Peyer's patch (tissue), 4 donors: Measurements from ENCODE around the gene ZFHX3. TPM values are rescaled to one million over a fixed set of nuclear protein-coding genes. Genes with fewer than 3 reads are reported as not detected.

Source experiments
- DNase-seq, 3 donors: peaks; one replicate each; pipeline ENCODE4 v3.0.0-alpha.2; 2017 to 2019
- H3K27ac ChIP-seq, 4 donors: fragments of 200-600 bp; sonication (generic); one replicate each; pipeline ENCODE4 v1.5.1; 2016 to 2019
- H3K27me3 ChIP-seq, 2 donors: fragments of 200-600 bp; sonication (generic); one replicate each; pipeline ENCODE4 v1.5.1; 2019
- H3K36me3 ChIP-seq, 3 donors: fragments of 200-600 bp; sonication (generic); one replicate each; pipeline ENCODE4 v1.5.1; 2016 to 2019
- H3K4me1 ChIP-seq, 4 donors: fragments of 200-600 bp; sonication (generic); one replicate each; pipeline ENCODE4 v1.5.1; 2016 to 2019
- H3K4me3 ChIP-seq, 4 donors: fragments of 200-600 bp; sonication (generic); 1 replicate in 3 of 4; 2 replicates in 1 of 4; pipeline ENCODE4 v1.5.1; 2016 to 2019; ENCODE audit warnings: mild to moderate bottlenecking in 1 of 4
- H3K9me3 ChIP-seq, 4 donors: fragments of 200-600 bp; sonication (generic); one replicate each; pipeline ENCODE4 v1.5.1; 2016 to 2019; ENCODE audit warnings: mild to moderate bottlenecking in 1 of 4
- POLR2A ChIP-seq, 2 donors: fragments of 450-650 bp; IDR thresholded peaks; one replicate each; pipeline ENCODE4 v1.5.1; 2017; ENCODE audit warnings: antibody characterized with exemption in 2 of 2, mild to moderate bottlenecking in 2 of 2, moderate library complexity in 2 of 2
- small RNA-seq, 2 donors: library from RNA; depleted of rRNA; stranded (forward); fragments of <200 nt; gene quantifications; one replicate each; pipeline ENCODE3, GENCODE V24; 2016
- total RNA-seq, 4 donors: library from RNA; depleted of rRNA; stranded (reverse); fragments of >200 nt; gene quantifications; one replicate each; pipeline ENCODE4 v1.1.0, GENCODE V29; 2016
- TF ChIP-seq, protein P1 (sequence below), 6 experiments: fragments of 450-650 bp in 4 of 6; fragments of 200-600 bp in 2 of 6; sonication (generic) in 1 of 6; IDR thresholded peaks; one replicate each; pipeline ENCODE4 v1.5.1; 2017 to 2019; ENCODE audit warnings: antibody characterized with exemption in 6 of 6, mild to moderate bottlenecking in 3 of 6, moderate library complexity in 1 of 6

ZFHX3 gene
- total RNA-seq, 4 donors from 2014 or later: 6.3 to 39.6 (median 14.6) TPM

DNA sequence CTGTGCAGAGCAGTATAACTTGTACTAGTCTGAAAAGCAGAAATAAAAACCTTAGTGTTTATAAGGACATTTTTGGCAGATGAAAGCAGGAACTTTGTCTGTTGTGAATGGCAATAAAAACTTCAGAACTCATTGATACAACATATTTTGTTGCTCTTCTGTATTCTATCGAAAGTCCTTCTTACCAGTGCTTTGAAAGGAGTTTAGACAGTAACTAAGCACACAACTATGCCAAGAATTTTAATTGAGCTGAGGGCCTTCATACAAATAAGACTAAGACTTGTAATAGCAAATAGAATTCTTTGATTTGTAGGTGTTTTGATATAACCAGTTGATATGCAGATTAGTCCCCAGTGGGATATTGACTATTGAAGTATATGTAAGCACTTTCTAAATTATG is 308.4 kb downstream of the ZFHX3 start:
- no peak overlapping the region for H3K27ac ChIP-seq
- H3K36me3 ChIP-seq: no peaks in the 10 kb centered on the region
- DNase-seq: no peak
- H3K4me3 ChIP-seq: no peak overlapping the region
- no peaks in the 10 kb centered on the region for H3K27me3 ChIP-seq
- H3K4me1 ChIP-seq: no peaks in the 10 kb centered on the region
- TF ChIP-seq POLR2A (IDR thresholded peaks at IDR 0.05): no peak
- TF ChIP-seq, protein P1, sequence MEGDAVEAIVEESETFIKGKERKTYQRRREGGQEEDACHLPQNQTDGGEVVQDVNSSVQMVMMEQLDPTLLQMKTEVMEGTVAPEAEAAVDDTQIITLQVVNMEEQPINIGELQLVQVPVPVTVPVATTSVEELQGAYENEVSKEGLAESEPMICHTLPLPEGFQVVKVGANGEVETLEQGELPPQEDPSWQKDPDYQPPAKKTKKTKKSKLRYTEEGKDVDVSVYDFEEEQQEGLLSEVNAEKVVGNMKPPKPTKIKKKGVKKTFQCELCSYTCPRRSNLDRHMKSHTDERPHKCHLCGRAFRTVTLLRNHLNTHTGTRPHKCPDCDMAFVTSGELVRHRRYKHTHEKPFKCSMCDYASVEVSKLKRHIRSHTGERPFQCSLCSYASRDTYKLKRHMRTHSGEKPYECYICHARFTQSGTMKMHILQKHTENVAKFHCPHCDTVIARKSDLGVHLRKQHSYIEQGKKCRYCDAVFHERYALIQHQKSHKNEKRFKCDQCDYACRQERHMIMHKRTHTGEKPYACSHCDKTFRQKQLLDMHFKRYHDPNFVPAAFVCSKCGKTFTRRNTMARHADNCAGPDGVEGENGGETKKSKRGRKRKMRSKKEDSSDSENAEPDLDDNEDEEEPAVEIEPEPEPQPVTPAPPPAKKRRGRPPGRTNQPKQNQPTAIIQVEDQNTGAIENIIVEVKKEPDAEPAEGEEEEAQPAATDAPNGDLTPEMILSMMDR (IDR thresholded peaks at IDR 0.05): no peak
- no peaks in the 10 kb centered on the region for H3K9me3 ChIP-seq

DNA sequence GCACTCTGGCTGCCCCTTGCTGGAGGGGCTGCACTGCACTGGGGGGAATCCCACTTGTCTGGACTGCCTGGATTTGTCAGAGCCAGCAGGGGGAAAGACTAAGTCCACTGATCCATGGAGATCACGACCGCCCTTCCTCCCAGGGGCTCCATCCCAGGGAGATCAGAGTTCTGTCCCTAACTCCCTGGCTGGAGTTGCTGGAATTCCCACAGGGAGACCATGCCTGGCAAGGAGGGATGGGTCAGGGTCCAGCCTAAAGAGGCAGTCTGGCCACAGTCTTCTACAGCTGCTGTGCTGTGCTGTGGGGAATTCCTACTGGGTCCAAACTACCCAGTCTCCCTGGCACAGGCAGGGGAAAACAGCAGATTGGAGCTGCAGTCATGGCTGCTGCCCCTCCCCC is 311.9 kb downstream of the ZFHX3 start:
- Histone ChIP-seq H3K27me3 (no peaks in the 10 kb centered on the region), H3K9me3 (no peaks in the 10 kb centered on the region), H3K27ac (no peak overlapping the region), H3K4me1 (no peaks in the 10 kb centered on the region), H3K4me3 (no peak overlapping the region), H3K36me3 (no peaks in the 10 kb centered on the region)
- no peak for TF ChIP-seq POLR2A (IDR thresholded peaks at IDR 0.05)
- TF ChIP-seq, protein P1 (IDR thresholded peaks at IDR 0.05): no peak
- DNase-seq: no peak

Small RNA genes within 50 kb of the gene (small RNA-seq; reads per million reads assigned to genes)
- gene AC002044.1: 0 reads per million in 2 donors
- 0 reads per million in 2 donors for gene RNU7-71P
